GM12865 (cell line): ENCODE data around the gene MACIR.

Experiments used
- DNase-seq: peaks from one replicate; pipeline ENCODE4 v3.0.0; 2010; ENCODE audit warnings: low read depth
- H3K4me3 ChIP-seq: 2 replicates; pipeline ENCODE4 v1.5.1; 2011; ENCODE audit warnings: mild to moderate bottlenecking, low read depth, low read length, control low read depth
- CTCF ChIP-seq: IDR thresholded peaks from 2 replicates; pipeline ENCODE4 v1.5.1; 2011; ENCODE audit warnings: low read length, control low read depth, low read depth, inconsistent platforms; ENCODE audit not compliant: insufficient read depth; ENCODE audit errors: missing control alignments

The MACIR gene

GRCh38 chr5:103258368-103258956 is at the start of gene MACIR:
TSS of gene MACIR (plus strand) at chr5:103258763. CDS start at chr5:103275920, 17,157 bp downstream.
- DNase-seq: peak; percentile 99
- TF ChIP-seq CTCF: no peak
- peak within 1 kb of the TSS; percentile 99 for H3K4me3 ChIP-seq

GRCh38 chr5:103209065-103209464 is 49.5 kb upstream of the MACIR start:
- TF ChIP-seq CTCF: no peak
- DNase-seq: no peak

DNA sequence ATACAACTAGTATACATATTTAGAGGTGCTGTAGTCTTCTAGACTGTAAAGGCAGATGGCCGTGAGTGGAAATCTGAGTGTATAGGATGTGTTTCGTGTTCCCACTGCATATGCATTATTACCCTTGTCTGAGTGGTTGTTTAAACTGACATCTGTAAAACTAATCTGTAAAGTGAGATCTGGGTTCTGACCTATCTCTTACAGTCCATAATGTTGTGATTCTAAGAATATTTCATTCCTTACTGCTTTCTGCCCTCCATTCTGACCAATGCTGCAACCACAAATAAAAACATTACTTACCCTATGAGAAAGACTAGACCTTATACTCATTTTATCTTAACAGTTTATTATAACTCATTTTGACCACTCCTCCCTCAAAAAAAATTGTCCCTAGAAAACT is 47.6 kb upstream of the MACIR start:
- no peak for DNase-seq
- H3K4me3 ChIP-seq: no peak overlapping the region
- no peak for TF ChIP-seq CTCF

More at GRCh38 chr5:103209065-103209464, 49.5 kb upstream of the MACIR start:
- H3K4me3 ChIP-seq: no peak overlapping the region

DNA sequence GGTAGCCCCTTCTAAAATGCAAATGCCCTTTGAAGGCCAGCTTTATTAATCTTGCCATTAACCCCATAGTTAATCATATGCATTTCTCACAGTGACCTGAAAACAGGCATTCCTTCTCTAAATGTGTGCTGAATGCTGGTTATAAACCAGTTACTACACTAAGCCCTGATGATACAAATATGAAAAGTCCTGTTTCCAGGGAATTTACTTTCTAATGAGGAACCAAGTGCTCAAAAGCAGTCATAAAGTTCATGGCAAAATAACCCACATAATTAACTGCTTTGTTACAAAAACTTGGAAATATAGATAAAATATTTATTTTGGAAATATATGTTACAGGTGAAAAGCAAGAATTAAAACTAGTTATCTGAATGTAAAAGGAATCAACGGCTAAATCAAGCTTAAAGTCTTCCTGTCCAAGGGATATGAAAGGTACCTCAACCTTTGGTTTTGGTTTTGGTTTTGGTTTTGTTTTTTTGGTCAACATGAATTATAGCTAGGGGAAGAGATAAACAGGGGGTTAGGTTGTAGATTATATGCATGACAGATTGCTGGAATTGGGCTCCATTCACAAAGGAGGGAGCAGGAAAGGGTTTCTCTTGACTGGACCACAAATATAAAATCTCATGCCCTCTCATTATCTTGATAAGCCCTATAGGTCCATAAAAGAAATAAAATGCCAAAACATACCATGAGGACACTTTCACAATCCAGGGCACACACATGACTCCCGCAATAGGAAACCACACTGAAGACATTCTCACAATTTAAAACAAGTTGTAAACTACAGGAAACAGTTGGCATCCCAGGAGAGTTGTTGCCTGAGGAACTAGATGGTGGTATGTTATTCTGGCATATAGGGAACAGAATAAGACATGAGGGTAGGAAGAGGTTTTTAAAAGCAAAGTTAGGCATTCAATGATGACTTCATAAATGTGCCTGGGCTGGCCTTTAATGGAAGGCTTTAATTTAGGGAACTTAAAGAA is 46.7 kb upstream of the MACIR start:
- no peak for TF ChIP-seq CTCF
- DNase-seq: peak; percentile 17

GRCh38 chr5:103216137-103216536 is 42.4 kb upstream of the MACIR start:
- TF ChIP-seq CTCF: no peak
- DNase-seq: no peak
- H3K4me3 ChIP-seq: no peak overlapping the region

More for the DNA sequence above, 46.7 kb upstream of the MACIR start:
- H3K4me3 ChIP-seq: no peak overlapping the region

DNA sequence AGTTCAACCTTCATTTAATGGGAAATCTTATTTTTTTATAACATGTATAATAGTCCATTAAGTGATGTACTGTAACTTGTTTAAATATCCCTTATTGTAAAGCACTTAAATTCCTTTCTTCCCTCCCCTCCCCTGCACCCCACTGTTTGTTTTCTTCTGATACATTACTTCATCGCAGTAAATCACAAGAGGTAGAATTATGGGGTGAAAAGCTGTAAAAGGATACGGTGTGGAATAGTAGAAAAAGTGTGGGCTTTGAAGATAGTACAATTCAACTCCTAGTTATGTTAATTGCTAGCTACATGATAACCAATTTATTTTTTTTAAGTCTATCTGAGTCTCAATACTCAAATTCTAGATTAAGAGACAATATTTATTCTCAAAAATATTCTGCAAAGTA is 41.9 kb upstream of the MACIR start:
- no peak for DNase-seq
- TF ChIP-seq CTCF: no peak
- no peak overlapping the region for H3K4me3 ChIP-seq

DNA sequence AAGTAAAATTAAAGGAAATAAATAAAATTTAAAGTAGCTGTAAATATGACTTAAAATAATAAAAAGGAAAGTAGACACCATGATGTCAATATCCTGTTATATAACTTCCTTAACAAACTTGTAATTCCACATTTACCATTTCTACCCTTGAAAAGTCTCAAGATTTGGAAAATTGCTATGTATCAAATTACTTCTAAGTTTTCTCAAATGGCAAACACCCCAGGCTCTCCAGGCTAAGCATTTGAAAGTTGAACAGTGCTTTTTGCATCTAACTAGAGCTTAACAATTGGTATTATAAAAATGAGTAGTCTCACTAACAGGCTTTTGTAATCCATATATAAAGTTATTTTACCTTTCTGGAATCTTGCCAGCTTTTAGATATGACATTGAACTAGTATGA is 41.5 kb upstream of the MACIR start:
- TF ChIP-seq CTCF: no peak
- no peak overlapping the region for H3K4me3 ChIP-seq
- DNase-seq: no peak
